Activated naive CD4-positive, alpha-beta T cell treated with anti-CD3 and anti-CD28 coated beads, Interleukin-2, amount 50 U/mL, for 16 hours (primary cell): Measurements from ENCODE around the gene MYO1B.

Experiments
- DNase-seq: peaks from one replicate; pipeline ENCODE4 v3.0.0-alpha.2; 2020

Gene MYO1B

GRCh38 chr2:191474464-191474863, 229.3 kb downstream of the MYO1B start:
- DNase-seq, result no peak
